Uterus (tissue), 2 donors: ENCODE results near the gene SLC44A3.

Experiments
- POLR2A ChIP-seq, 2 donors: fragments of 450-650 bp; IDR thresholded peaks; one replicate each; pipeline ENCODE4 v1.6.1; 2016; ENCODE audit warnings: antibody characterized with exemption in 2 of 2, mild to moderate bottlenecking in 1 of 2, moderate library complexity in 1 of 2
- TF ChIP-seq, protein P1 (sequence below), 4 experiments: fragments of 200-600 bp in 2 of 4; fragments of 450-650 bp in 2 of 4; sonication (generic) in 2 of 4; IDR thresholded peaks; one replicate each; pipeline ENCODE4 v1.5.1; 2016 to 2019; ENCODE audit warnings: antibody characterized with exemption in 4 of 4, mild to moderate bottlenecking in 2 of 4, moderate library complexity in 1 of 4

DNA sequence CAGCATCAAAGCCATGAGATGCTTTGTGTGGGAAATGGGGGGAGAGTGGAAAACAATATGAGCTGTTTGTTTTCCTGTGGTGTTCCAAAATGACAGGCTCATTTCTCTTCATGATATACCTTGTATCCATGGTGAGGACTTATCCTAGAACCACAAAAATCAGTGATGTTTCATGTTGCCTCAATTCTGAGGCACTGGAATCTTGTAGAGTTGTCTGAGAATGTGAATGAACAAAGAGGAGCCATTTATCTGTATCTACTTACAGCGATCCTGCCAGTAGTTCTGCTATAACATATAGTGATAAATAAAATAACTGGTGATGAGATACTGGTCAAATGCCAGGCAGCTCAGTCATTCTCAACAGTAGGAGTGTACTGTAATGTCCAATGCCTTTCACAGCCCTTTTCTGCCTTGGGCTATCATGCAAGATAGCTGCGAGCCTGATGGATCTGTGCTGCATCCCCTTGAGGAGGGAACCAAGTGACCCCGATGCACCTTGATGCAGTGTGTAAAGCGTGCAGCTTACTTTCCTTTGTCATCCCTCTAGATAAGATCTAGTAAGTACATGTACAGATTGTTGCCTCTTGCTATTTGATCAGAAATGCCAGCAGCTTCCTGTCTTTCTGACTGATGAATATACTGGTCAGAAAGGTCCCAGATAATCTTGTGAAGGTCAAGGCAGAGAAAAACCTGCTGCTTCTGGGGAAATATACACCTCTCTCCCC lies 52.8 kb downstream of the SLC44A3 start:
- TF ChIP-seq, protein P1, sequence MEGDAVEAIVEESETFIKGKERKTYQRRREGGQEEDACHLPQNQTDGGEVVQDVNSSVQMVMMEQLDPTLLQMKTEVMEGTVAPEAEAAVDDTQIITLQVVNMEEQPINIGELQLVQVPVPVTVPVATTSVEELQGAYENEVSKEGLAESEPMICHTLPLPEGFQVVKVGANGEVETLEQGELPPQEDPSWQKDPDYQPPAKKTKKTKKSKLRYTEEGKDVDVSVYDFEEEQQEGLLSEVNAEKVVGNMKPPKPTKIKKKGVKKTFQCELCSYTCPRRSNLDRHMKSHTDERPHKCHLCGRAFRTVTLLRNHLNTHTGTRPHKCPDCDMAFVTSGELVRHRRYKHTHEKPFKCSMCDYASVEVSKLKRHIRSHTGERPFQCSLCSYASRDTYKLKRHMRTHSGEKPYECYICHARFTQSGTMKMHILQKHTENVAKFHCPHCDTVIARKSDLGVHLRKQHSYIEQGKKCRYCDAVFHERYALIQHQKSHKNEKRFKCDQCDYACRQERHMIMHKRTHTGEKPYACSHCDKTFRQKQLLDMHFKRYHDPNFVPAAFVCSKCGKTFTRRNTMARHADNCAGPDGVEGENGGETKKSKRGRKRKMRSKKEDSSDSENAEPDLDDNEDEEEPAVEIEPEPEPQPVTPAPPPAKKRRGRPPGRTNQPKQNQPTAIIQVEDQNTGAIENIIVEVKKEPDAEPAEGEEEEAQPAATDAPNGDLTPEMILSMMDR (IDR thresholded peaks at IDR 0.05) = no peak
- no peak for TF ChIP-seq POLR2A (IDR thresholded peaks at IDR 0.05)
